Stimulated activated CD4-positive, alpha-beta T cell treated with anti-CD3 and anti-CD28 coated beads, Interleukin-4, amount 100 ng/mL, for 4 hours (primary cell): ENCODE results near the gene EDEM1.
"Not testable (repeated sequence)": the region's sequence is repeated elsewhere in the genome, so short reads cannot be mapped to it uniquely, and the experiment has no call there.

ENCODE experiments used
- DNase-seq, 2 experiments: peaks; one replicate each; pipeline ENCODE4 v3.0.0-alpha.2; 2020

Gene EDEM1

GRCh38 chr3:5187156-5187919 lies at the start of gene EDEM1:
EDEM1 (plus strand) TSS chr3:5187707; CDS start chr3:5187806, 99 bp downstream.
- peak; percentile 89 to 97 for DNase-seq

DNA sequence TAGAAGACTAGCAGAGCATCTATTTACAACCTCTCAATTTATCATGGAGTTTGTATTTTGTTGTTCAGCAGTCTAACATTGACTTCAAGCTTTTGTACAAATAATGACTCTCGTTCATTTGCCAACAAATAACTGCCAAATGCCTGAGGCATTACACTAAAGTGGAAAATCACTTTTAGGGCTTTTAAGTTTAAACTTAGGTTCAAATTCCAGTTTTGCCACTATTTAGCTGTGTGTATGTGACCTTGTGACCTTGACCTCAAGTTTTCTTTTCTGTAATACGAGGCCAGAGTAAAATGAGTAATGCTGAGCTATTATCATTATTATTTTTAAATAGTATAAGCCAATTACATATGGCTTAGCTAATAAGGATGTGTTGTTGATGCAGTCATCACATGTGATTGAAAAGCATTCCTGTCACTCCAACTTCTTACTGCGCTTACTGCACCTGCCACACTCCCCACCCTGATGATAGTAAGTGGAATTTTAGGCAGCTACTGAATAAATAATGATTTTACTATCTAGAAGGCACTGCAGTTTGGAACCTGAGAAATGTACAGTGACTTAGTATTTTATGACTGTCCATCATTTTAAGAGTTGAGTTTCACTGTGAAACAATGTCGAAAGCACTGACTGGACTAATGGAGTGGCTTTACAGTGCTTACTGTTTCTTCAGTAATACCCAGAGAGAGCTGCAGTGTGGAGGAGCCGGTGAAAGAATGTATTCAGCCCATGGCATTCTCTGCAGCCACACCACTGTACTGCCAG lies 49.1 kb upstream of the EDEM1 start:
- no peak for DNase-seq

DNA sequence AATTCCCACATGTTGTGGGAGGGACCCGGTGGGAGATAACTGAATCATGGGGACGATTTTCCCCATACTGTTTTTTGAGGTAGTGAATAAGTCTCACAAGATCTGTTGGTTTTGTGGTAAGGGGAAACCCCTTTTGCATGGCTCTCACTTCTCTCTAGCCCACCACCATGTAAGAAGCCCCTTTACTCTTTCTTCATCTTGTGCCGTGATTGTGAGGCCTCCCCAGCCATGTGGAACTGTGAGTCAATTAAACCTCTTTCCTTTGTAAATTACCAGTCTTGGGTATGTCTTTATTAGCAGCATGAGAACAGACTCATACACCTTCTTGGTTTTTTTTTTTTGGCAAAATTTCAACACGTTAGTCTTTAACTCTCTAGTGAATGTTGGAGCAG lies 47.3 kb upstream of the EDEM1 start:
- DNase-seq: no peak

GRCh38 chr3:5140839-5141238 lies 46.7 kb upstream of the EDEM1 start:
- no peak for DNase-seq

DNA sequence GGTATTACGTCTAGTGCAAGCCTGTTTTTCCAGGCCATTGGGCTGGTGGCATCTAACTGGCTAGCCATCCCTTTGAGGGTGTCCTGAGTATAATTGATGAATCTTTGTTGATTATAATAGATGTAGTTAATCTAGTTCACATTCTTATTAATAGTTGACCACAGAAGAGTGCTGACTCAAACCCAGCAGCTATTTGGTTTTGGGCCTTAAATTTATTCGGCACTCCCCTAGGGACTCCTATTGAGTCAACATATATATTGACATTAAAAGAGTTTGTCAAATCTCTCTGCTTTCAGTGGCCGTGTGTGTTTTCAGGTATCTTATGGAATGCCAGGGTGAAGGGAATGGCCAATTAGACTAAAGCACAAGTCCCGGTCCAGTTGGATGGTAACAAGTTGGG lies 45.7 kb upstream of the EDEM1 start:
- DNase-seq: no peak

- DNase-seq: no peak
Measured at GRCh38 chr3:5143464-5143863, 44.0 kb upstream of the EDEM1 start.

DNA sequence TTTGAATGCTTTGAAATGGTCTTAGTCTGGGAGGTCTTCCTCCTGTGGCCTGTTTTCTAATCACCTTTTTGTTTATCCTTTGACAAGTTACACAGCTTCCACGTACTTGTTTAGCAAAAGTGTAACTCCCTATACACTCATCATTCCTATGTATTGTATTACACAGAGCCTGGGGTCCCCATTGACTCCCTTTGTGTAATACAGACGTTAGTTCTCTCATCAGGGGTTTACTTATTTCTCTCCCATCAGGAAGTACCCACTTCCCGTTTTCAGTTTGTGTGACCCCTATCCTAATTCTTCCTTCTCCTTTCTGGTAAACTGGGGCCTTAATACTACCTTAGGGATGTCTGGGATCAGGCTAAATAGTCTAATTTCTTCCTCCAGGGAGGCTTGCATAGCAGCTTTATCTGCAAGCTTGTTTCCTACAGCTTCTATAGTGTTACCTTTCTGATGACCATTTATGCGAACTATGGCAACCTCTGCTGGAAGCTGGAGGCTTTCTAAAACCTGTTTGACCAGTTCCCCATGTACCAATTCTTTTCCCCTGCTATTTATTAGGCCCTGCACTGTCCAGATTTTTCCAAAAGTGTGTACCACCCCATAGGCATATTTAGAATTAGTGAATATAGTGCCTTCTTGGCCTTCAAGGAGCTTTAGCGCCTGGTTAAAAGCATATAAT lies 43.1 kb upstream of the EDEM1 start:
- no peak for DNase-seq

DNA sequence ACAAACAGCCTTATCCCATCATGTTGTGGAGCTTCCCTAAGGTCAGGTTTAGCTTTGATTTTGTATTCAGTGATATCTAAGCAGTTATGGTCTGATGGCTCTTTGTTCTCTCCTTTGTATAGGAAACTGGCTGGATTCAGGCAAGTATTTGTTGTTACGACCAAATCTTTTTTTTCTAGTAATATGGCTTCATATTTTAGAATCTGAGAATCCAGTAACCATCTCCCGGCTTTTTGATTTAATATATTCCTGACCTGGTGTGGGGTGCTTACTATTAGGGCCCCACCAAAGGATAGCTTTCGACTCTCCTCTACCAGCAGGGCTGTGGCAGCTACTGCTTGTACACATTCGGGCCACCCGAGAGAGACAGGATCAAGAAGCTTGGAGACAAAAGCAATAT lies 42.4 kb upstream of the EDEM1 start:
- no peak for DNase-seq

DNA sequence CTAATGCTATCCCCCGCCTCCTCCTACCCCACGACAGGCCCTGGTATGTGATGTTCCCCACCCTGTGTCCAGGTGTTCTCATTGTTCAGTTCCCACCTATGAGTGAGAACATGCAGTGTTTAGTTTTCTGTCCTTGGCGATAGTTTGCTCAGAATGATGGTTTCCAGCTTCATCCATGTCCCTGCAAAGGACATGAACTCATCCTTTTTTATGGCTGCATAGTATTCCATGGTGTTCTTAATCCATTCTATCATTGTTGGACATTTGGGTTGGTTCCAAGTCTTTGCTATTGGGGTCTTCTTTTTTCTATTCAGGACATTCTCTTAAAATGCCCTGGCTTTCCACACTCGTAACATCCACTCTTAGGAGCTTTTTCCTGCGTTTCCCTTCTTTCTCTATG lies 40.4 kb upstream of the EDEM1 start:
- DNase-seq: not testable (repeated sequence)

DNA sequence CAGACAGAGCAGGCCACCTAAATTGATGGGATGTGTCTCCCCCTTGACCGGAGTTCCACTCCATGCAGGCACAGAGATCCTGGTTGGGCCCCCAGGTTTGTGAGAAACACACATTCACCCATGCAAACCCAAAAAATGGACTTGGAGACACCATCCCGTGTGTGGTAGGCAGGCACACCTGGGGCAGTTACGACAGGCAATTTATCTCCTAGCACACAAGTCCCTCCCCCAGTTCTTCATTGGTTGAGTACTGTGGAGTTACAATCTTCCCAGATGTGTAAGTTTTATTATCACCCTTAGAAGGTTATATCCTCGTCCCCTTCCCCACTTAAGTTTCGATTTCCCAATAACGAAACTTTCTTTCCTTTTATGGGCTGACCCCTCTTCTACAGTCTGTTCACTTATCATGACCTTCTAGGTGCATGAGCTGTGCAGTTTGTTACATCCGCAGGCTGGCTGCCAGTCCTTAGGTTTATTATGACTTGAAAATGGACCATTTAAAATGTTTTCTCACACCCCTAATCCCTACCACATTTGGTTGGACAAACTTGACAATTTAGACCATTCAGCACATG lies 38.1 kb upstream of the EDEM1 start:
- no peak for DNase-seq

- DNase-seq: no peak
Measured at GRCh38 chr3:5151586-5151985, 35.9 kb upstream of the EDEM1 start.

DNA sequence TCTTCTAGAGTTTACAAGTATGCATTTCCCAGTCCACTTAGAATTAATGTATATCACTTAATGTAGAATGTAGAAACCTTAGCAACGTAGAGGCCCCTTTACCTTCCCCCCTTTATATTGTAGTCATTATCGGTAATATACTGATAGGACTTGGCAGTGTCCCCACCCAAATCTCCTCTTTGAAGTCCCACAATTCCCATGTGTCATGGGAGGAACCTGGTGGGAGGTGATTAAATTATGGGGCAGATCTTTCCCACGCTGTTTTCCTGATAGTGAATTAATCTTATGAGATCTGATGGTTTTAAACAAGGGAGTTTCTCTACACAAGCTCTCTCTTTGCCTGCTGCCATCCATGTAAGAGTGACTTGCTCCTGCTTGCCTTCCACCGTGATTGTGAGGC lies 34.4 kb upstream of the EDEM1 start:
- DNase-seq: no peak

- DNase-seq: no peak
Measured at GRCh38 chr3:5155241-5155640, 32.3 kb upstream of the EDEM1 start.

DNA sequence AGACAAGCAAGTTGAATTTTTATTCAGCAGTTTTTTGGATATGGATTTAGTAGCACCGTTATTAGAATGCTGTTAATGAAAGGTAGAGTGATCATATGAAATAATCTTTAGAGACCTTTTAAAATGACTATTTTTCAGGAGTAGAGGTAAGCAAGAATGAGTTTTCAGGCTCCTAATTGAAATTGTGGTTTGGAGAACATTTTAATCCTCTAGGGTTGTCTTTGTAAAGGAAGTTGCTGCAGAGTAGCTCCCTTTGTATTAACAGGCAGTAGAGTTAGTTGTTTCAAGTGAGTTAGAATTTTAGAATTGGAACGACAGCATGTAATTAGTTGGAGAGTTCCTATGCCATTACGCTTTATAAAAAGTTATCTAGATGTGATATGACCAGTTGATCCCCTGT lies 27.2 kb upstream of the EDEM1 start:
- DNase-seq: no peak

GRCh38 chr3:5160940-5161858 lies 26.3 kb upstream of the EDEM1 start:
- DNase-seq: peak; percentile 6 to 15

DNA sequence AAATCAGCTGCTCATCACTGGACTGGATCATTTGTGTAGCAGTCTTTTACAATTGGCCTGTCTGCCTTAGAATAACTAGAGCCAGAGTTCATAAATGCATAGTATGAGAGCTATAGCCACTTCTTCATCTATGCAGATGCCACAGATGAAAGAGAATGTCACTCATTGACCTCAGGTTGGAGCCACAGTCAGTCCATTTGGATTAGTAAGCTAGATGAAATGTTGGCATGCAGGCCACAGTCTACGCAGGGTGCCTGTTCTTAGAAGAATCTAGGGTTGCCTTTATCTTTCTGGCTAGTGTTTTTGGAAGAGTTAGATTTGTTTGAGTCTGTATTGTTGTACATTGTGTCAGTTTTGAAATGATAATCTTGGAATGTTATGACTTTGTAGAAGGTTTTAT lies 25.4 kb upstream of the EDEM1 start:
- DNase-seq: no peak

DNA sequence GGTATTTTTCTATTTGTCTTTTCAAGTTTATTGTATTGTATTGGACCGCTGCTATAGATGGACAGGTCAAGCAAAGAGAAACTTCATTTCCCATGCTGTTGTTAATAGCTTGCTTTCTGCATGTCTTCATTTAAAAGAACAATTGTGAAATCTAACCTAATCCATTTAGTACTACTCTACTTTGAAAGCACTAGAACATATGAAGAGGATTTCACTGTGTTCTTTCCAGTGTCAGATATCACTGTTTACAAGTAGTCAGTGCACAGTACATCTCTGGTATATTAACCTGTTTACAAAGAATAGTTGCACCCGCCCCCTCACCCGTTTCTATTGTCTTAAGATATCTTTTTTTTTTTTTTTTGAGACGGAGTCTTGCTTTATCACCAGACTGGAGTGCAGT lies 21.8 kb upstream of the EDEM1 start:
- DNase-seq: no peak

- DNase-seq: no peak
Measured at GRCh38 chr3:5166846-5167245, 20.7 kb upstream of the EDEM1 start.

GRCh38 chr3:5168110-5168509 lies 19.4 kb upstream of the EDEM1 start:
- DNase-seq: no peak

DNA sequence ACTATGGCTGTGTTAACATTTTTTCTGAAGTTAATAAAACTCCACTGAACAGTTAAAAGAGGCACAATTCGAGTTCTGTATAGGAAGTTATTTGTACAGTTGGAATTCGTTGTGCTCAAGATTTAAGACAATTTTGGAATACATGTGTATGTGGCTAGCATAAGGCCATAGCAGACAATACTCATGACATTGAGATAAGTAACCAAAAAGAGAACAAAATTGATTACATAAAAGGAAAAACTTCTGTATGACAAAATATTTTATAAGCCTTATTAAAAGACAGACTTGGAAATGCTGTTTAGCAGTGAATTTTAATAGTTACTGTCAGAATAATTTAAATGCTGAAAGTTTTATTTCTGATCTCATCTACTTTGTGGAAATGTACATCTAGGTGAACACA lies 17.7 kb upstream of the EDEM1 start:
- DNase-seq: no peak

GRCh38 chr3:5170975-5171374 lies 16.5 kb upstream of the EDEM1 start:
- DNase-seq: no peak

DNA sequence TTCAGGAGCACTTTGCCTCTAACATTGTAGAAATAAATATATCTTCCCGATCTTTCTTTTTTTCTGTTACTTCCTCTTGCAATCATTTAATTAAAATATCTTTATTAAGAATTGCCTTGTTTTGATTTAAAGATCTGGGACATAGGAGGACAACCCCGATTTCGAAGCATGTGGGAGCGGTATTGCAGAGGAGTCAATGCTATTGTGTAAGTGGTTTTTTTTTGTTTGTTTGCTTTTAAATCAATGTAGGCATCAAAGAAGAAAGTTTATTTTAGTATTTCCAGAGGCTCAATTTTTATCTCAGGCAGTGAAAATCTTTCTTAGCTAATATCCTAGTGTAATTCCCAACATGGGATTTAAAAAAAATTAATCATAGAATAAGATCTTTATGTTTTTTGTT lies 15.5 kb upstream of the EDEM1 start:
- no peak for DNase-seq
